GM21717 (cell line): ENCODE measurements around the gene HIP1.
"Not testable (repeated sequence)": the region's sequence is repeated elsewhere in the genome, so short reads cannot be mapped to it uniquely, and the experiment has no call there.

Experiments
- ATAC-seq: cut with Tn5 transposase; IDR thresholded peaks from one replicate; pipeline ENCODE4 v1.9.1; 2021; ENCODE audit warnings: mild to moderate bottlenecking, moderate library complexity; ENCODE audit not compliant: unreplicated experiment

Gene HIP1

DNA sequence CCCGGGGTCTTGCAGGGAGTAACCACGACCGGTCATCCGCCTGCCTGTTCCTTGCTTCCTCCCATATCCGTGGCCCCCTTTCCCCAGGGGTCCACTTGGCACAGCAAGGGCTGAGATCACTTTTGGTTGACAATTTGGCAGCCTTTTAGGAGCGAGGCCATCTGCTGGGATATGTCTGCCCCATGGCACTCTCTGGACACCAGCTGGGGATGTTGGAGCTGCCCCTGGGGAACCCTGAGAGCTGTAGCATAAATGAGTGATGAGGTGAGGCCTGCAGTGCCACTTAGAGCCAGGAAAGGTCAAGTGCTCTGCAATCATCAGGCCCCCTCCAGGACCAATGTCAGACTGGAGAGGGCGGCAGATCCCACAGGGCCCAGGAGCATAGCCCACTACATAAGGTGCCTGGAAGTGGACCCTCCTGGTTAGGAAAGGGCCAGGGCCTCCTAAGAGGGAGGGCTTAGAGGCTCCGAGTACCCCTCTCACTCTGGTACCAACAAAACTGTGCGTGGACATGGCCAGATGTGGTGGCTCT, 92.1 kb downstream of the HIP1 start:
- no peak for ATAC-seq

DNA sequence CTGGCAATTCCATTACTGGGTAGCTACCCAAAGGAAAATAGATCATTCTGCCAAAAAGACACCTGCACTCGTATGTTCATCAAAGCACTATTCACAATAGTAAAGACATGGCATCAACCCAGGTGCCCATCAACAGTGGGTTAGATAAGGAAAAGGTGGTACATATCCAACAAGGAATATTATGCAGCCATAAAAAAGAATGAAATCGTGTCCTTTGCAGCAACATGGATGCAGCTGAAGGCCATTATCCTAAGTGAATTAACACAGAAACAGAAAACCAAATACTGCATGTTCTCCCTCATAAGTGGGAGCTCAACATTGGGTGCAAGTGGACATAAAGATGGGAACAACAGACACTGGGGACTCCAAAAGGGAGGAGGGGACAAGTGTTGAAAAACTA, 93.2 kb downstream of the HIP1 start:
- no peak for ATAC-seq

DNA sequence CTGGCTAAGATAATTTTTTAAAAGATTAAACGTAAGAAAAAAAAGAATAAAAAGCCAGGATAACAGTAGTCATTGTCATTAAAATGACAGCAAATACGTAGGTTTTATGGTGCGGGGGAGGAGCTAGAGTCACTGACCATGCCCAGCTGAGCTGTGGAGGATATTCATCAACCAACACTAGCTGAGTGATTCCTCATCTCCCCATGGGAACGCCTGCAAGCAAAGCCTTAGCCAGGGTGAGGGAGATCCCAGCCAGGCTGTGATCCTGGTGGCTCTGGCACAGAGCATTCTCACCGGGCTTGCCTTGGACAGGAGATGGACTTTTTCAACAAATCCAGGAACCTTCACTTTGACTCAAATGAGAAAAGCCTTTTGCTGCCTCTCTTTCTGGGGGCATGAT, 94.2 kb downstream of the HIP1 start:
- no peak for ATAC-seq

DNA sequence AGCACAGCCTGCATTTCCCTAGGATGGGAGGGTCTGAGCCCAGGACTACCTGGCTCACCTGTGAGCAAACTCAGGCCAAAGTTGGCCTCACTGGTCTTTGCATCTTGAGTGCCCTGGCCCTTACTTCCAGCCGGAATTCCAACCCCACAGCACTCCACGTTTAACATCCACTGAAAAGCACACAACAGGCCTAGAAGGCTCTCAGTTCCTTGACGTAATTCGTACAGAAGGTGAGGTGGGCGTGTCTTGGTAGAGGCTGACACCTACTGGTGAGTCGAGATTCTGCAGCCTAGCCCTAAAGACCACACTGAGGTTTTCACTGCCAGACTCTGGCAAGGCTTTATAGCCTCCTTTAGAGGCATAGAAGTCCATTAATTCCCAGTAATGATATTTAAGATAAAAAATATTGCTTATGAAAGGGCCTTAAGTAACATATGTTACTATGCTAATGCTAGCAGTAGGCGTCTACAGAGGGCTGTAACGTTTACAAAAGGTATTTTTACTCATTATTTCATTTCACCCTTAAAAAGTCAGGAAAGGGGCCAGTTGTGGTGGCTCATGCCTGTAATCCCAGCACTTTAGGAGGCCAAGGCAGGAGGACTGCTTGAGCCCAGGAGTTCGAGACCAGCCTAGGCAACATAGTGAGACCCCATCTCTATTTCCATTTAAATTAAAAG, 95.8 kb downstream of the HIP1 start:
- no peak for ATAC-seq

DNA sequence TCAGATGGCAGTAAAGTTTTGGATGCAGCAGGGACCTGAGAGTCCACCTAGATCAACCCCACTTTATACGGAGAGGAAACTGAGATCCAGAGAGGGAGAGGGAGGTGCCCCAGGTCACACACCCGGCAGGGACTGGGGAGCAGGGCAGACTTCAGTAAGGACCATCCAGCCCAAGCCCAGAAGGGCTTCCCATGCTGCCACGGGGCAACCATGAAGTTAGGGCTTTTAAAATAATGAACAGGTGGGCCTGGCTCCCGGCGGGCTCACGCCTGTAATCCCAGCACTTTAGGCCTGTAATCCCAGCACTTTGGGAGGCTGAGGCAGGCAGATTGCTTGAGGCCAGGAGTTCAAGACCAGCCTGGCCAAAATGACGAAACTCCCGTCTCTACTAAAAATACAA, 98.5 kb downstream of the HIP1 start:
- no peak for ATAC-seq

DNA sequence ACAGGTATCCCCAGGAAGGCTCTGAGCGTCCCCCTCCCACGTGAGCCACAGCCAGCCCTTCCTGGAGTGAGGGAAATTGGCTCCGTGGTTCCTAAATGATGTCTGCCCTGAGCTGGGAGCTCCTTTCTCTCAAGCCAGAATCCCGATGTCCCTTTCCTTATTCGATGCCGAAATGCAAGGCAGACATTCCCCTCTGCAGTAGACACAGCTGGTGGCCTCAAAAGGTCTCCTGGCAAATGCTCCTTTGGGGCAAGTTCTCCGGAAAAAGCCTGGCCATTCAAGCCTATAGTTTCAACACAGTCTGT, 98.9 kb downstream of the HIP1 start:
- ATAC-seq: no peak

DNA sequence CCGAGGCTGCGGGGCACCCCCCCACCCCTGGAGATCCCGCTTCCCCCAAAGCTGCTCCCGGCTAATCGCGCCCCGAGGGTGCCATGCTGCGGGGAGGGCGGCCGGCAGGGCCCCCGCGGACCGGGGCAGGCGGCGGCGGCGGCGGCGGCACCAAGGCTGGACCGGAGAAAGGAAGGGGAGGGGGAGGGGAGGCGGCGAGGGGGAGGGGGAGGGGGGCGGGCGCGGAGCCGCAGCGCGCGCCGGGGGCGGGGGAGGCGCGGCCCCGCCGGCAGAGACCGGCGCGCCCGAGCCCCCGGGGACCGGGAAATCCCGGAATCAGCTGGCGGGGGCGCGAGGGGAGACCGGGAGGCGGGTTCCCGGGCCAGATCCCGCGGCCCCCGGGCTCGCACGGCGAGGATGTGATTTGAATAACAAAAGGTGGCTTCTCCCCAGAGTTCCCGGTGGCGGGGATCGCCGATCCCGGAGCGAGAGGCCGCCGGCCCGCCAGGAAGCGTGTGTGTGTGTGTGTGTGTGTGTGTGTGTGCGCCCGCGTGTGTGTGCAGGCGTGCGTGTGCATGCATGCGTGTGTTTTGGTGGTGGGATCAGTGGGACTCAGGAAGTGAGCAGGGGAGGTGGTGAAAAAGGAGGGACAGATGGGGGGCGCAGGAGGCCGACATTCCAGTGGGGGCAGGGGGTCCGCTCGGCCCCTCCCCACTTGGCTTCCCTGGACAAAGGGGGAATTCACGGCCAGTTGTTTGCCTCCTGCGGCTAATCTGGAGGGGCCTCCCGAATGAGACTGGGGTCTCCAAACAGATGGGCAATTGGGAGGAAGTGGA, 99.5 kb downstream of the HIP1 start:
- ATAC-seq: no peak

DNA sequence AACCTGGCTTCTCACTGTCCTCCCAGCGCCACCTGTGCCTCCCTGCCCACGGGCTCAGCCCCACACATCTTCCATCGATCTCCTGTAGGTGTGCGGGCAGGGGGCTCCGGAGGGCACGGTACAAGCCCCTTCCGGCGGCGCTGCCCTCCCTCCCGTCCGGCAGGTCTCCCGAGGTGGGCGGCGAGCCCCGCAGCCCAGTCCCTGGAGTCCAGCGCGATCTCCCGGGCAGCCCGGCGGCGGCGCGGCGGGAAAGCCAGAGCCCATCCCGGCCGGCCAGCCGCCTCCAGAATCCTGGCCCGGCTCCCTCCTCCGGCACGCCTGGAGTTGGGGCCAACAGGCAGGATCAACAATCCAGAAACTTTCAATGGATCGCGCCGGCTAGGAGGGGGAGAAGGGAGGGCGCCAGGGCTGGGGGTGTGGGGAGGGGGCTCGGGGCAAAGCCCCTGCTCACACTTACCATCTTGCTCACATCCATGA, 100.1 kb downstream of the HIP1 start:
- no peak for ATAC-seq

DNA sequence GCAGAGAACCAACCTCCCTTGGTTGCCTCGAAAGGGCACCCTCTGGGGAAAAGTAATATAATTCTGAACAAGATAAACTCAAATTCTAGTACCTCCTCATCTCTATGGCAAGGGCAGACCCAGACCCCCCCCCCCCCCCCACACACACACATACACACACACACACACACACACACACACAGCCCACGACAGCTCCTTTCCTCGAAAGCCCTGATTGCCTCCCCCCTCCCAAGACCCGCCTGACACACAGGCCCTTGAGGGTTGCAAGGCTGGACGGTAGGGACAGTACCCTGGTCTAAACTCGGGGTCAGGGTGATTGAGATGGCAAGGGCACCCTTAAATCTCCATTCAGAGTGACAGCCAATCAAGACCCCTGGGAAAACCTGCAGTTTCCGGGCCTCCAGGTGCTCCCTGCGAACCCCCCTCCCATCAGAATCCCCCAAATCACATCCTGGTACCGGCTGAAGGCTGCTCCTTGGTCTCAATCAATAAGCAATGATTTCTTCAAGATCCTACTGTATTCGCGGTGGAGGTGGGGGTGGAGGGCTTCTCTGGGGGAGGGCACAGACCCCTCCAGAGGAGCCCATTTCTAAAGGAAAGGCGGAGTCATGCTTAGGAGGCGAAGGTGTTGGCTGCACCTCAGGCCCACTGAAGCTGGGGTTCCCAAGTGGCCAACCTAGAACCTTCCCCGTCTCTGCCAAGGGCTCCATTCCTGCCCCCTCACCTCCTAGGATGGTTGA, 100.7 kb downstream of the HIP1 start:
- ATAC-seq: no peak

DNA sequence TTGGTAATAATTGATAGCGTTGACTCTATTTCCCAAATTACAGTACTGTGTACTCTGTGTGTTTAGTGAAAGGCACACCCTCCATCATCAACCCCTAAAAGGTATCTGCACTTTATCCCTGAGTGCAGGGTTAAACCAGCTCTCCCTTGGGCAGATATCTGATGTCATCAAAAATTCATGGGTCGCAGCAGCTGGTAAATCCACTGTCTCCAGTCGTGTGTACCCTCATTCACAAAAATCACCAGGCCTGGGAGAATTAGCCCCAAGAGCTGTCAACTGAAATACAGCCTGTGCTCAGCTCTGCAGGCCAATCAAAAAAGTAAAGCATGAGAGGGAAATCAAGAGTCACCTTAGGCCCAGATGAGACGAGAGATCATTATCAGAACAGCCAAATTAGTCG, 103.7 kb downstream of the HIP1 start:
- no peak for ATAC-seq

DNA sequence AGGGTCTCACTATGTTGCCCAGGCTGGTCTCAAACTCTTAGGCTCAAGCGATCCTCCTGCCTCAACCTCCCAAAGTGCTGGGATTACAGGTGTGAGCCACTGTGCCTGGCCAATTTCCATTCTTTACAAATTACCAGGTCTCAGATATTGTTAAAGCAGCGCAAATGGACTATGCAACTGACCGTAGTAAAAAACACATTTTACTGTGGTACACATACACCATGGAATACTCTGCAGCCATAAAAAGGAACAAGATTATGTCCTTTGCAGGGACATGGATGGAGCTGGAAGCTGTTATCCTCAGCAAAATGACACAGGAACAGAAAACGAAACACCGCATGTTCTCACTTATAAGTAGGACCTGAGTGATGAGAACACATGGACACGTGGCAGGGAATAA, 106.2 kb downstream of the HIP1 start:
- not testable (repeated sequence) for ATAC-seq

DNA sequence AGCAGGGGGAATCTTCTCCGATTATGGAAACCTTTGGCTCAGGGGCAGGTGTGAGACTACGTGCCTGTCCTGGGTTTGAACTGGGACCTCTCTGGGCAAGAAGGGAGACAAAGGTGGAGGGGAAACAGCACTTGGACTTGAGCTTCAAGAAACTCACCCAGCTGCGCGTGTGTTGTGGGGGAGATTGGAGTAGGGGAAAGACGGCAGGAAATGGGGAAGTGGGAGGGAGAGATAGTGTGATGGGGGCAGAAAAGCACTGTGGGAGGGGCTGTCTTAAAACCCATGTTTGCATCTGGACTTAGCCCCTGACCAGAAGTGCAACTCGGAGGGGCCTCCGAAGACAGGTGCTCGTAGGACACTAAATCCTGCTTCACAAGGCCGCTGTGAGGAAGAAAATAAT, 107.0 kb downstream of the HIP1 start:
- ATAC-seq: no peak

DNA sequence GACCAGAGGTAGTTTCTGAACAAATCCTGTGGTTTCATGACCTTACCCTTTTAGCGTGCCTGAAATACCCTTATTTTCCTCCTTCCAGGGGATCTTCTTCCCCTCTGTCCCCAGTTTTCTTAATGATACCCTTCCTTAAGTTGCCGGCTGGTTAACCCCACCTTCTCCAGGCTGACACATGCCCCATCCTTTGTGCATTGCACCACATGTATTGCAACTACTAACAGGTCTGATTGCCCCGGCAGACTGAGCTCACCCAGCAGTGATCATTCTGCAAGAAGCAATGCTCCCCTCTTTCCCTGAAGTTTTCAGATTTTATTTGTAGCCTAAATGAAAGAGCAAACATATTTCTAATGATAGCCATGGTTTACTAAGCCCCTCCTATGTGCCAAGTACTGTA, 108.2 kb downstream of the HIP1 start:
- no peak for ATAC-seq

DNA sequence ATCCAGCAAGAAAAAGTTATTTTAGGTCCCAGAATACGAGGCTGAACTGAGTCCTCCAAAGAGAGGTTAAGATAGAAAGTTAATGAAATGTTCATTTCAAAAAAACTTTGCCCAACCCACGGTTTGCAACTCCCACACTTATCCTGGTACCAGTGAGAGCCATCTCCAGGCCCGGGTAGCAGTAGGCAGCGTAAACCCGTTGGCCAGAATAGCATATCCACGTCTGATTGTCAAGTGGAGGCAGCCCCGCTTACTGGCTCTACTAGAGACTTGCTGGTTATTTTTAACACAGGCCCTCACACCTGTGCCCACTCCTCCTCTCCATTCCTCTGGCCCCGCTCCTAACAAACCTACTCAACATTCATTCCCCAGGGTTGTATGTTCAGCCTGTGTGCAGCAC, 109.7 kb downstream of the HIP1 start:
- no peak for ATAC-seq

DNA sequence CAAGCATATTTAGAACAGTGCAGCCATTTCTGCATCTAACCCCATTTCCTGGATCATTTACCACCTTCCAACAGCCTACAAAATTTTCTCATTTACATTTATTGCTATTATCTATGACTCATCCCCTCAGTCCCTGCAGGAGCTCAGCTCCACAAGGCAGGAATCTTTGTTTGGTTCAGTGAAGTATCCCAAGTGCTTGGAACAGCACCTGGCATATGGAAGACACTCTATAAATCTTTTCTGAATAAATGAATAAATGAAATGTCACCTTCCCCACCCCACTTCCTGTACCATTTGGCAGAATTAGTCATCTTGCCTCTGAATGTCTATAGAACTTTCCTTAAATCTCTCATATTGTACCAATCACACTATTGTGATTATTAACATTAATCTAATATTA, 110.7 kb downstream of the HIP1 start:
- ATAC-seq: no peak

DNA sequence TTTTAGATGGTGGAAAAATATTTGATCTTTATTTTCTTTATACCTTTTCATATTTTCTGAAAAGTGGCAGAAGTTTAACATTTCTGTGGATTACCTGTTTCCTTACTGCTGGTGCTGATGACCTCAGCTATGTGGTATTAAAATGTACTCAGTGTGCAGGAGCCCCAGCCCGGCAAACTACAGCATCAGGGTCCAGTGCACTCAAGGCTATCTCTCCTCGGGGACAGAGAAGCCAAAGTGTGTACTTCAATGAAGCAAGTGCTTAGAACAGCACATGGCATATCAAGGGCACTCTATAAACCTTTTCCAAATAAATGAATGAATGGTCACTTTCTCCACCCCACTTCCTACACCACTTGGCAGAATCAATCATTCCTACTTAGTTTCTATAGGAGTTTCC, 111.8 kb downstream of the HIP1 start:
- no peak for ATAC-seq

DNA sequence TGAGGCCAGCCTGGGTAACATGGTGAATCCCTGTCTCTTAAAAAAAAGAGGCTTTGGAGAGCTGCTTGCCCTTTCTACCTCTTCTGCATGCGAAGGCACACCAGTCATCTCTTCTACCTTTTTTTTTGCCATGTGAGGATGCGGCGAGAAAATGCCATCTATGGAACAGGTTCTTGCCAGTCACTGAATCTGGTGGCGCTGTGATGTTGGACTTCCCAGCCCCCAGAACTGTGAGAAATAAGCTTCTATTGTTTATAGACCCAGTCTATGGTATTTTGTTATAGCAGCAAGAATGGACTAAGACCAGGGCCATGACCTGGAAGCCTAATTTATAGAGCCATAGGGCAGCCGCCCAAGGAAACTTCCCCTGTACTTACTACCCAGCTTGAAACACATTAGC, 112.9 kb downstream of the HIP1 start:
- ATAC-seq: no peak

DNA sequence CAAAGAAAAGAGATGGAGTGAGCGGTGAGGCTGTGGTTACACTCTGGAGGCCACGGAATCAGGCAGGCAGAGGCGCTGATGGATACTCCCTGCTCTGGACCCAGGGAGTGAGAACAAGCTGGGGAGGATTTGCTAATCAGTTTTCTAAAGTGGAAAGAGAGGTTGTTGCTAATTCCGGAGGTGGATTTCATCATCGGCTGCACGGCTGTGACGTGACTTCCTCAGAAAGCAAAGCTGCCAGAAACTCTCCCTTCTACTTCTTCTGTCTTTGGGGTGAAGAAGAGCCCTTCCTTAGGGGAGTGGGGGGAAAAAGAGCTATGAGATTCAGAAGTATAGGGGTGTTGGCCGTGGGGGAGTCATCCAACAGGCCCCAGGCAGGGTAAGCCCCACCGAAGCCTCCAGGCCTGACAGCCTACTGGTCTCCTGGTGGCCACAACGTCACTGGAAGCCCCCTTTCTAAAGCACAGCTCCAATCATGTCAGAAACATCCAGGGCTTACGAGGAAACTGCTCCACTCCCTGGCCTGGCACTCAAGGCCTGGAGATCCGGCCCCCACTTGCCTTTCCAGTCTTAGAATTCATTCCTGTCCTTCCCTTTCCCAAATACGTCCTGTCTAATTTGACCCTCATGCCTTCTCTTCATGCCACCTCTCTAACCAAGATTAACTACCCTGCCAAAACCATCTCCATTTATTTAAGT, 114.5 kb downstream of the HIP1 start:
- ATAC-seq: no peak

DNA sequence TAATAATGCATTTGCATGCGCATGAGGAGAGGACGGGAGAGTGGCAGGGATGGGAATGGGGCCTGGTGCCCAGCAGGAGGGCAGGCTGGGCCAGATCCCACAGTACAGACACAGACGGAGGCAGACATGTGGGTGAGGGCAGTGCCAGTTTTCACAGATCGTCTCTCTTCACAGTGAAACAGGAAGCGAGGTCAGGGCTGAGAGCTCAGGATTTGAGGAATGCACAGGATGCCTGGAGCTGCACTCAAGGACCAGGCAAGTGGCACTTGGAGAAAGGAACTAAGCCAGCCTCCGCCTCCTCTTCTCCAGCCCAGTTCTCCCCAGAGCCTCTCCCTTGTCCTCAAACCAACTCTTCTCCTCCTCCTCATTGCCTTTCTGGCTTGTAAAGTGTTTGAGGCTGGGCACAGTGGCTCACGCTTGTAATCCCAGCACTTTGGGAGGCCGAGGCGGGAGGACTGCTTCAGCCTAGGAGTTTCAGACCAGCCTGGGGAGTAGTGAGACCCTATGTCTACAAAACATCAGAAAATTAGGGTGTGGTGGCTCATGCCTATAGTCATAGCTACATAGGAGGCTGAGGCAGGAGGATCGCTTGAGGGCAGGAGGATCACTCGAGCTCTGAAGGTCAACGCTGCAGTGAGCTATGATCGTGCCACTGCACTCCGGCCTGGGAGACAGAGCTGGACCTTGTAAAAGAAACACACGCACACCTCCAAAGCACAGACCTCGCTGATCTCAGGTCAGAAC, 115.2 kb downstream of the HIP1 start:
- no peak for ATAC-seq

DNA sequence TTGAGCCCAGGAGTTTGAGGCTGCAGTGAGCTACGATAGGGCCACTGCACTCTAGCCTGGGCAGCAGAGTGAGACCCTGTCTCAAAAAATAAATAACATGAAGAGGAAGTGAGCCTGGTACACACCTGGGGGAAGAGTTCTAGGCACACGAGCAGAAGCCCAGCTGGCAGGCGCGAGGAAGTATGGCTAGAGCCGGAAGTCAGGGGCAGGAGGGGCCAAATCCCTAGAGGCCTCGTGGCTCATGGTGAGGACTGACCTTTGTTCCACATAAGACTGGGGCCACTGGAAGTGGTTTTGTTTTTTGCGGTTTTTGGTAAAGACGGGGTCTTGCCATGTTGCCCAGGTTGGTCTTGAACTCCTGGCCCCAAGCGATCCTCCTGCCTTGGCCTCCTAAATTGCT, 117.6 kb downstream of the HIP1 start:
- no peak for ATAC-seq
